HG02840 (cell line): ENCODE results near the gene FBXO33.
"Not testable (repeated sequence)": the region's sequence is repeated elsewhere in the genome, so short reads cannot be mapped to it uniquely, and the experiment has no call there.

Experiments
- ATAC-seq: cut with Tn5 transposase; IDR thresholded peaks from one replicate; pipeline ENCODE4 v1.9.1; 2021; ENCODE audit warnings: mild to moderate bottlenecking, moderate library complexity, moderate number of reproducible peaks; ENCODE audit not compliant: unreplicated experiment, low FRiP score

FBXO33 gene

GRCh38 chr14:39376667-39377403 lies 55.4 kb downstream of the FBXO33 start:
- no peak for ATAC-seq

- no peak for ATAC-seq
These were observed 57.4 kb downstream of the FBXO33 start for GRCh38 chr14:39374851-39375250.

- ATAC-seq, result no peak
These were observed 59.6 kb downstream of the FBXO33 start for GRCh38 chr14:39372656-39373055.

GRCh38 chr14:39370415-39370814 lies 61.8 kb downstream of the FBXO33 start:
- no peak for ATAC-seq

GRCh38 chr14:39369029-39369428 lies 63.2 kb downstream of the FBXO33 start:
- no peak for ATAC-seq

GRCh38 chr14:39368261-39368959 lies 63.8 kb downstream of the FBXO33 start:
- no peak for ATAC-seq

GRCh38 chr14:39367387-39367751 lies 64.9 kb downstream of the FBXO33 start:
- ATAC-seq, result no peak

GRCh38 chr14:39366460-39367386 lies 65.5 kb downstream of the FBXO33 start:
- ATAC-seq, result no peak

- ATAC-seq, result no peak
These were observed 66.9 kb downstream of the FBXO33 start for GRCh38 chr14:39365354-39365753.

GRCh38 chr14:39364509-39364908 lies 67.7 kb downstream of the FBXO33 start:
- no peak for ATAC-seq

GRCh38 chr14:39361556-39361955 lies 70.7 kb downstream of the FBXO33 start:
- not testable (repeated sequence) for ATAC-seq

- ATAC-seq, result no peak
These were observed 71.9 kb downstream of the FBXO33 start for GRCh38 chr14:39360316-39360715.

- ATAC-seq, result not testable (repeated sequence)
These were observed 73.2 kb downstream of the FBXO33 start for GRCh38 chr14:39359069-39359468.

GRCh38 chr14:39351708-39352107 lies 80.5 kb downstream of the FBXO33 start:
- no peak for ATAC-seq

- ATAC-seq, result no peak
These were observed 81.4 kb downstream of the FBXO33 start for GRCh38 chr14:39350866-39351265.
